Fibroblast of lung (primary cell): ENCODE data around the gene RPS6KL1. TPM values are rescaled to one million over a fixed set of nuclear protein-coding genes. Genes with fewer than 3 reads are reported as not detected.

Source experiments
- DNase-seq, 2 donors: peaks; one replicate each; pipeline versions ENCODE4 v3.0.0 to v3.0.0-alpha.2; 2010; ENCODE audit warnings: low read depth in 2 of 2
- H2AFZ ChIP-seq: 2 replicates; pipeline ENCODE4 v1.5.1; 2012; ENCODE audit warnings: low read length, control low read depth, inconsistent platforms
- H3K27ac ChIP-seq: 2 replicates; pipeline ENCODE4 v1.5.1; 2011; ENCODE audit warnings: low read length, control low read depth; ENCODE audit not compliant: insufficient read depth
- H3K27me3 ChIP-seq: 2 replicates; pipeline ENCODE4 v1.5.1; 2011; ENCODE audit warnings: mild to moderate bottlenecking, low read length; ENCODE audit not compliant: control insufficient read depth, insufficient read depth
- H3K36me3 ChIP-seq: 2 replicates; pipeline ENCODE4 v1.5.1; 2011; ENCODE audit warnings: low read length; ENCODE audit not compliant: control insufficient read depth, insufficient read depth
- H3K4me1 ChIP-seq: 2 replicates; pipeline ENCODE4 v1.5.1; 2011; ENCODE audit warnings: low read length; ENCODE audit not compliant: control insufficient read depth, insufficient read depth; ENCODE audit errors: extremely low read depth
- H3K4me2 ChIP-seq: 2 replicates; pipeline ENCODE4 v1.5.1; 2011; ENCODE audit warnings: low read length, control low read depth; ENCODE audit not compliant: insufficient read depth; ENCODE audit errors: extremely low read depth
- H3K4me3 ChIP-seq, 4 experiments: fragments of 200-600 bp in 1 of 4; sonication (generic) in 1 of 4; replicated peaks in 1 of 4; 2 replicates each; pipeline ENCODE4 v1.5.1; 2011 to 2016; ENCODE audit warnings: low read length in 4 of 4, low read depth in 3 of 4, mild to moderate bottlenecking in 3 of 4, control low read depth in 2 of 4, inconsistent platforms in 1 of 4, mixed read lengths in 1 of 4; ENCODE audit not compliant: insufficient read depth in 1 of 4; ENCODE audit errors: control extremely low read depth in 1 of 4
- H3K79me2 ChIP-seq: 2 replicates; pipeline ENCODE4 v1.5.1; 2012; ENCODE audit warnings: mild to moderate bottlenecking, low read length, inconsistent platforms; ENCODE audit not compliant: control insufficient read depth, insufficient read depth
- H3K9ac ChIP-seq: 2 replicates; pipeline ENCODE4 v1.5.1; 2011; ENCODE audit warnings: mild to moderate bottlenecking, low read length, control low read depth; ENCODE audit not compliant: insufficient read depth
- H3K9me3 ChIP-seq: 2 replicates; pipeline ENCODE4 v1.5.1; 2012; ENCODE audit warnings: low read depth, low read length; ENCODE audit not compliant: control insufficient read depth, insufficient read depth
- H4K20me1 ChIP-seq: 2 replicates; pipeline ENCODE4 v1.5.1; 2011; ENCODE audit warnings: low read length; ENCODE audit not compliant: control insufficient read depth, insufficient read depth; ENCODE audit errors: extremely low read depth
- EZH2 ChIP-seq: IDR thresholded peaks from 2 replicates; pipeline ENCODE4 v1.5.1; 2012; ENCODE audit warnings: low read length, control low read depth, mild to moderate bottlenecking; ENCODE audit errors: missing control alignments
- polyA plus RNA-seq, 2 donors: library from polyadenylated mRNA; depleted of rRNA in 1 of 2; stranded (reverse) in 1 of 2; unstranded in 1 of 2; fragments of >200 nt; gene quantifications; 2 replicates each; pipeline ENCODE4 v1.2.1, GENCODE V29; 2011 to 2012; ENCODE audit warnings: missing spikeins in 1 of 2
- total RNA-seq: library from RNA; depleted of rRNA; stranded (reverse); fragments of >200 nt; gene quantifications from 2 replicates; pipeline ENCODE4 v1.2.1, GENCODE V29; 2014
- TF ChIP-seq, protein P1 (sequence below), 2 donors: IDR thresholded peaks in 1 of 2; conservative IDR thresholded peaks in 1 of 2; 1 replicate in 1 of 2; 2 replicates in 1 of 2; pipeline ENCODE4 v1.5.1; 2011 to 2012; ENCODE audit warnings: low read length in 2 of 2, control low read depth in 1 of 2, inconsistent platforms in 1 of 2, low read depth in 1 of 2, mild to moderate bottlenecking in 1 of 2

The RPS6KL1 gene
- total and polyA plus RNA-seq, 2 donors (not counting 1 experiment from before 2014, with no cell fraction given) = 0.52 to 1.2 TPM

DNA sequence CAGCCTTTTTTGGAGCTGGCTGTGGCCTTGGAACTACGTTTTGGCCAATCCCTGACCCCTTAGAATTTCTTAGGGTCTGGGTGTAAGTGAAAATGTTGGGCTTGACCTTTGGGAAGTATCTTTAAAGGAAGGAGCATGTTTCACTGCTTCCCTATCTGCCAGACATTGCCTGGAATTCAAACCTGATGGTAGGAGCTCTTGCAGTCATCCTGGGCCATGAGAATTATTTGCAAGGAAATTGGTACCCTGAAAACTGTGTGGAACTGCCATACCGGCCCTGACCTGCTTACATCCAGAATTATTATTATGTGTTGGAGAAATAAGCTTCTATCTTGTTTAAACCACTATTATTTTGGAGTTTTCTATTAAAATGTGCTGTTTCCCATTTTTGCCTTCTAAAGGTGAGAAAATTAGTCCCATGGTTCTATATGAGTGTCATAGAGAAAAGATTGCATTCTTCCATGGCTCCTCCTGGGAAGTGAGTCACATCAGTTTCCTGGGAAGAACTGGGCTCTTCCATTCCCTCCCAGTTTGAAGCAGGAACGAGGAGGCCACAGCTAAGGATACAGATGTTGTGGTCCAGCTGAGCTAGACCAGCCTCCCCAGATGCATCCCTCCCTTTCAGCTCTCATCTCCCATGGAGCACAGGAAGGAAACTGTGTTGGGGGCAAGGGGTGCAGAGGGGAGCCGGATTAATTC, 41.9 kb upstream of the RPS6KL1 start:
- Histone ChIP-seq H3K36me3 (no peaks in the 10 kb centered on the region), H3K4me1 (no peaks in the 10 kb centered on the region), H3K4me2 (no peak overlapping the region), H3K79me2 (no peaks in the 10 kb centered on the region), H2AFZ (no peak overlapping the region), H3K4me3 (no peak overlapping the region), H3K27ac (no peak overlapping the region), H3K9ac (no peak overlapping the region), H3K9me3 (no peaks in the 10 kb centered on the region), H4K20me1 (no peaks in the 10 kb centered on the region), H3K27me3 (peaks cover 5% of the 10 kb centered on the region)
- TF ChIP-seq EZH2 = no peak
- TF ChIP-seq, protein P1, sequence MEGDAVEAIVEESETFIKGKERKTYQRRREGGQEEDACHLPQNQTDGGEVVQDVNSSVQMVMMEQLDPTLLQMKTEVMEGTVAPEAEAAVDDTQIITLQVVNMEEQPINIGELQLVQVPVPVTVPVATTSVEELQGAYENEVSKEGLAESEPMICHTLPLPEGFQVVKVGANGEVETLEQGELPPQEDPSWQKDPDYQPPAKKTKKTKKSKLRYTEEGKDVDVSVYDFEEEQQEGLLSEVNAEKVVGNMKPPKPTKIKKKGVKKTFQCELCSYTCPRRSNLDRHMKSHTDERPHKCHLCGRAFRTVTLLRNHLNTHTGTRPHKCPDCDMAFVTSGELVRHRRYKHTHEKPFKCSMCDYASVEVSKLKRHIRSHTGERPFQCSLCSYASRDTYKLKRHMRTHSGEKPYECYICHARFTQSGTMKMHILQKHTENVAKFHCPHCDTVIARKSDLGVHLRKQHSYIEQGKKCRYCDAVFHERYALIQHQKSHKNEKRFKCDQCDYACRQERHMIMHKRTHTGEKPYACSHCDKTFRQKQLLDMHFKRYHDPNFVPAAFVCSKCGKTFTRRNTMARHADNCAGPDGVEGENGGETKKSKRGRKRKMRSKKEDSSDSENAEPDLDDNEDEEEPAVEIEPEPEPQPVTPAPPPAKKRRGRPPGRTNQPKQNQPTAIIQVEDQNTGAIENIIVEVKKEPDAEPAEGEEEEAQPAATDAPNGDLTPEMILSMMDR (conservative IDR thresholded peaks at IDR 0.05 in 1 of 2, IDR thresholded peaks at IDR 0.05 in 1 of 2; ENCODE audit: low read depth in 1 of 2, low read length in 2 of 2) = no peak
- DNase-seq = peak; percentile 11 to 42

DNA sequence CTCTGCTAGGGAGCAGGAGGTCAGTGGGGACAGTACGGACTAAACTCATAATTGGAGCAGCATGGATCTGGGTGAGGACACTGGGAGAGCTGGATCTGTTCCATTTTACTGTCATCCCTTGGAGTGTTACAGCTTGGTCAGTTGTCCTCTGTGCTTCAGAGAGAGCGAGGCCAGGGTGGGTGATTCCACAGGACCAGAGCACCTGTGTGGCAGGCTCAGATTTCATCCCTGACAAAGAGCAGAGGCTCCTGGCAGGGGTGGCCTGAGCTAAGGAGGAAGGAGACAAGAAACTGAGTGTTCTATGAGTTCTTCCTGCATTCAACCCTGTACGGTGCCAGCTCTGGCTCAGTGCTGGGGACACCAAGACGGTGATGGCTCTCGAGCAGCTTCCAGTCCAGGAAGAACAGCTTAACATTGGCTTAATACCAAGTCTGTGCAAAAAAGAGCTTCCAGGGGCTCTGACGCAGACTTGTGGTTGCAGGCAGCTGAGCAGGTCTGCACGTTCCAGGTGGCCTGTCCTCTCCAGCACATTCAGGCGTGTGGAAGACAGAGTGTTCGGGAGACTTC, 40.7 kb upstream of the RPS6KL1 start:
- Histone ChIP-seq H2AFZ (no peak overlapping the region), H4K20me1 (no peaks in the 10 kb centered on the region), H3K4me3 (no peak overlapping the region), H3K4me2 (no peak overlapping the region), H3K27me3 (peaks cover 5% of the 10 kb centered on the region), H3K79me2 (no peaks in the 10 kb centered on the region), H3K9ac (no peak overlapping the region), H3K27ac (no peak overlapping the region), H3K36me3 (no peaks in the 10 kb centered on the region), H3K4me1 (no peaks in the 10 kb centered on the region), H3K9me3 (no peaks in the 10 kb centered on the region)
- TF ChIP-seq EZH2 = no peak
- TF ChIP-seq, protein P1 (conservative IDR thresholded peaks at IDR 0.05 in 1 of 2, IDR thresholded peaks at IDR 0.05 in 1 of 2; ENCODE audit: low read depth in 1 of 2, low read length in 2 of 2) = no peak
- peak; percentile 71 to 73 for DNase-seq

DNA sequence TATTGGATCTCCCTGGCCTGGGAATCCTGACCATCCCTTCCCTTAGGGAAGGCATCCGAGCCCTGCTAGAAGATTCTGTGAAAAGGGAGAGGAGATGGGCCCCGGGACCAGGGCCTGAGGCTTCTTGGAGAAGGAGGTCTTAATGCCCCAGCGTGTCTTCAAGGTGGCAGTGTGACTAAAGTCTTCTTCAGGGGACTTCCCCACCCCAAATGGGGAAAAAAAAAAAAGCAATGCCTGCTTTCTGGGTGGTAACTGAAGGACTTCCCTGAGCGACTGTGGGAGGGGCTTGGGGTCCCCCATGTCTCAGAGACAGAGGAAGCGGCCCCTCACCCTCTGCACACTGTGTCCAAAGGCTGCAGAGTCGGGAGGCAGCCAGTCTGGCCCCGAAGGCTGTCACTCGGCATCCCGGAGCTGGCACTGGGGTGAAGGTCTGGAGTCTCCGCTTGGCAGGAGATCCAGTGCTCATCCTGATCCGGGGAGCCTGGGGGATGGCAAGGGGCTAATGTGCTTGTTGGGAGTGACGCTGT, 40.2 kb upstream of the RPS6KL1 start:
- no peaks in the 10 kb centered on the region for H3K79me2 ChIP-seq
- no peak overlapping the region for H2AFZ ChIP-seq

More for the DNA sequence above, 40.2 kb upstream of the RPS6KL1 start:
- TF ChIP-seq EZH2 = no peak
- TF ChIP-seq, protein P1 (conservative IDR thresholded peaks at IDR 0.05 in 1 of 2, IDR thresholded peaks at IDR 0.05 in 1 of 2; ENCODE audit: low read depth in 1 of 2, low read length in 2 of 2) = no peak
- H3K9ac ChIP-seq = no peak overlapping the region
- no peak for DNase-seq
- H4K20me1 ChIP-seq = no peaks in the 10 kb centered on the region
- H3K9me3 ChIP-seq = no peaks in the 10 kb centered on the region
- H3K4me2 ChIP-seq = no peak overlapping the region
- H3K4me3 ChIP-seq = no peak overlapping the region
- peaks cover 5% of the 10 kb centered on the region for H3K27me3 ChIP-seq
- H3K4me1 ChIP-seq = no peaks in the 10 kb centered on the region
- no peak overlapping the region for H3K27ac ChIP-seq
- H3K36me3 ChIP-seq = no peaks in the 10 kb centered on the region
